HEK293 (cell line): ENCODE results near the gene TYRP1.

Source experiments
- ZFP3 ChIP-seq: fragments of 450-650 bp; formaldehyde crosslinking; IDR thresholded peaks from 2 replicates; pipeline ENCODE4 v1.5.1; 2016; ENCODE audit warnings: low read depth, missing biosample characterization, missing genetic modification characterization
- ZSCAN4 ChIP-seq: fragments of 450-650 bp; formaldehyde crosslinking; IDR thresholded peaks from 2 replicates; pipeline ENCODE4 v1.5.1; 2017; ENCODE audit warnings: missing biosample characterization, missing genetic modification characterization

- TF ChIP-seq ZFP3 (tag by site-specific recombination) (no peak), ZSCAN4 (tag by site-specific recombination) (no peak)
Observed at GRCh38 chr9:12697719-12698118, 4.5 kb downstream of the TYRP1 start.
